GM06990 (cell line): ENCODE measurements around the gene PSD4.

ENCODE experiments used
- DNase-seq: peaks from one replicate; pipeline ENCODE4 v3.0.0-alpha.2; 2011; ENCODE audit not compliant: insufficient read length; ENCODE audit errors: extremely low read depth
- H3K27me3 ChIP-seq: replicated peaks from 2 replicates; pipeline ENCODE4 v1.6.0; 2011; ENCODE audit warnings: low read length; ENCODE audit not compliant: control insufficient read depth, insufficient read depth
- H3K36me3 ChIP-seq: 2 replicates; pipeline ENCODE4 v1.5.1; 2011; ENCODE audit warnings: low read length; ENCODE audit not compliant: control insufficient read depth, insufficient read depth
- H3K4me3 ChIP-seq: replicated peaks from 2 replicates; pipeline ENCODE4 v1.5.1; 2011; ENCODE audit warnings: low read depth, mild to moderate bottlenecking, control low read depth, low read length
- CTCF ChIP-seq: IDR thresholded peaks from 2 replicates; pipeline ENCODE4 v1.5.1; 2011; ENCODE audit warnings: low read length, control low read depth, mild to moderate bottlenecking, inconsistent platforms; ENCODE audit not compliant: insufficient read depth, poor library complexity, severe bottlenecking

The PSD4 gene

GRCh38 chr2:113220970-113221708 is 47.4 kb downstream of the PSD4 start:
- DNase-seq: no peak

GRCh38 chr2:113221846-113222245 is 48.1 kb downstream of the PSD4 start:
- no peak for TF ChIP-seq CTCF

More at GRCh38 chr2:113220970-113221708, 47.4 kb downstream of the PSD4 start:
- TF ChIP-seq CTCF: no peak
- Histone ChIP-seq H3K36me3 (no peaks in the 10 kb centered on the region), H3K4me3 (no peak overlapping the region), H3K27me3 (no peaks in the 10 kb centered on the region; the same call in 1 of the 2 replicates)

GRCh38 chr2:113223813-113224212 is 50.0 kb downstream of the PSD4 start:
- Histone ChIP-seq H3K4me3 (no peak overlapping the region), H3K27me3 (no peaks in the 10 kb centered on the region; the same call in 1 of the 2 replicates), H3K36me3 (no peaks in the 10 kb centered on the region)
- no peak for TF ChIP-seq CTCF
- DNase-seq: no peak

More at GRCh38 chr2:113221846-113222245, 48.1 kb downstream of the PSD4 start:
- Histone ChIP-seq H3K36me3 (no peaks in the 10 kb centered on the region), H3K4me3 (no peak overlapping the region), H3K27me3 (no peaks in the 10 kb centered on the region; the same call in 1 of the 2 replicates)
- DNase-seq: no peak

GRCh38 chr2:113224647-113225236 is 51.0 kb downstream of the PSD4 start:
- TF ChIP-seq CTCF: no peak
- H3K4me3 ChIP-seq: no peak overlapping the region
- no peaks in the 10 kb centered on the region; the same call in 1 of the 2 replicates for H3K27me3 ChIP-seq
- no peak for DNase-seq
- no peaks in the 10 kb centered on the region for H3K36me3 ChIP-seq

- Histone ChIP-seq H3K36me3 (no peaks in the 10 kb centered on the region), H3K4me3 (no peak overlapping the region), H3K27me3 (no peaks in the 10 kb centered on the region; the same call in 1 of the 2 replicates)
- no peak for TF ChIP-seq CTCF
- DNase-seq: no peak
These were observed 51.8 kb downstream of the PSD4 start for GRCh38 chr2:113225263-113226259.
